Keratinocyte (primary cell): ENCODE data around the gene SLC13A5. TPM values are rescaled to one million over a fixed set of nuclear protein-coding genes. Genes with fewer than 3 reads are reported as not detected.
A peak's percentile ranks its signal among the peaks of the same experiment; 100 is the strongest.

ENCODE experiments used
- DNase-seq: peaks from one replicate; pipeline ENCODE4 v3.0.0-alpha.2; 2011; ENCODE audit warnings: low read depth, missing footprints, low spot score
- FAIRE-seq: peaks from 2 replicates; lab custom pipeline; 2011; peaks lifted over from hg19 to GRCh38; lab: Jason Lieb, UNC
- H2AFZ ChIP-seq: 2 replicates; pipeline ENCODE4 v1.6.0; 2012; ENCODE audit warnings: low read length, control low read depth, inconsistent platforms; ENCODE audit not compliant: control insufficient read depth
- H3K27ac ChIP-seq: 2 replicates; pipeline ENCODE4 v1.5.1; 2011; ENCODE audit warnings: low read length; ENCODE audit not compliant: control insufficient read depth, insufficient read depth
- H3K27me3 ChIP-seq: 3 replicates; pipeline ENCODE4 v1.6.0; 2011; ENCODE audit warnings: low read length; ENCODE audit not compliant: control insufficient read depth, insufficient read depth; ENCODE audit errors: extremely low read depth
- H3K36me3 ChIP-seq, 2 experiments: 2 replicates in 1 of 2; 3 replicates in 1 of 2; pipeline ENCODE4 v1.5.1; 2011; ENCODE audit warnings: low read length in 2 of 2, mild to moderate bottlenecking in 1 of 2; ENCODE audit not compliant: control insufficient read depth in 2 of 2, insufficient read depth in 2 of 2; ENCODE audit errors: extremely low read depth in 1 of 2
- H3K4me1 ChIP-seq: 3 replicates; pipeline ENCODE4 v1.5.1; 2011; ENCODE audit warnings: low read length; ENCODE audit not compliant: control insufficient read depth, insufficient read depth; ENCODE audit errors: extremely low read depth
- H3K4me2 ChIP-seq: 3 replicates; pipeline ENCODE4 v1.6.0; 2011; ENCODE audit warnings: low read depth, low read length; ENCODE audit not compliant: control insufficient read depth, insufficient read depth; ENCODE audit errors: extremely low read depth
- H3K4me3 ChIP-seq, 3 experiments: fragments of 200-600 bp in 1 of 3; sonication (generic) in 1 of 3; 2 replicates in 2 of 3; 3 replicates in 1 of 3; pipeline ENCODE4 v1.5.1; 2011 to 2016; ENCODE audit warnings: low read length in 3 of 3, mild to moderate bottlenecking in 3 of 3, control low read depth in 2 of 3, inconsistent platforms in 1 of 3, low read depth in 1 of 3, mixed read lengths in 1 of 3, mixed run types in 1 of 3, moderate library complexity in 1 of 3; ENCODE audit not compliant: control insufficient read depth in 2 of 3, insufficient read depth in 2 of 3; ENCODE audit errors: extremely low read depth in 1 of 3
- H3K79me2 ChIP-seq: 2 replicates; pipeline ENCODE4 v1.6.0; 2012; ENCODE audit warnings: low read length; ENCODE audit not compliant: control insufficient read depth, insufficient read depth
- H3K9ac ChIP-seq: 3 replicates; pipeline ENCODE4 v1.6.0; 2011; ENCODE audit warnings: low read length; ENCODE audit not compliant: control insufficient read depth, insufficient read depth; ENCODE audit errors: extremely low read depth
- H3K9me1 ChIP-seq: 3 replicates; pipeline ENCODE4 v1.6.0; 2011; ENCODE audit warnings: low read length; ENCODE audit not compliant: control insufficient read depth, insufficient read depth; ENCODE audit errors: extremely low read depth
- H3K9me3 ChIP-seq: 2 replicates; pipeline ENCODE4 v1.5.1; 2012; ENCODE audit warnings: low read depth, low read length; ENCODE audit not compliant: control insufficient read depth
- H4K20me1 ChIP-seq: 3 replicates; pipeline ENCODE4 v1.6.0; 2011; ENCODE audit warnings: low read length; ENCODE audit not compliant: control insufficient read depth, insufficient read depth; ENCODE audit errors: extremely low read depth
- EZH2 ChIP-seq: IDR thresholded peaks from one replicate; pipeline ENCODE4 v1.6.1; 2012; ENCODE audit warnings: inconsistent platforms, mild to moderate bottlenecking, low read length, moderate library complexity
- dilution Hi-C: fragments of 300-500 bp; cut with MboI; formaldehyde crosslinking; loops from one replicate; pipeline ENCODE4 v1.7.0; 2020; ENCODE audit warnings: low sequenced_read_pairs; ENCODE audit not compliant: extremely low pct_ligation_motif_present
- polyA plus RNA-seq, 5 experiments: library from polyadenylated mRNA; depleted of rRNA in 3 of 5; stranded (reverse) in 3 of 5; stranded (forward) in 1 of 5; unstranded in 1 of 5; fragments of >200 nt; gene quantifications; 1 replicate in 1 of 5; 2 replicates in 3 of 5; 3 replicates in 1 of 5; pipeline versions ENCODE4 v1.2.1 to v1.2.3, GENCODE V29; 2011 to 2012; ENCODE audit warnings: missing spikeins in 2 of 5, low read depth in 1 of 5, low replicate concordance in 1 of 5
- TF ChIP-seq, protein P1 (sequence below), 3 experiments: IDR thresholded peaks in 1 of 3; conservative IDR thresholded peaks in 1 of 3; optimal IDR thresholded peaks in 1 of 3; 2 replicates in 2 of 3; 3 replicates in 1 of 3; pipeline versions ENCODE3 to v1.5.1; 2011; ENCODE audit warnings: low read length in 3 of 3, mild to moderate bottlenecking in 3 of 3, moderate library complexity in 2 of 3, control low read depth in 1 of 3, inconsistent platforms in 1 of 3; ENCODE audit not compliant: insufficient read depth in 2 of 3; ENCODE audit errors: extremely low read depth in 1 of 3

SLC13A5 gene
- polyA plus RNA-seq, 1 donor (not counting 4 experiments of a cell fraction or from before 2014, with no cell fraction given), result 0.14 TPM

DNA sequence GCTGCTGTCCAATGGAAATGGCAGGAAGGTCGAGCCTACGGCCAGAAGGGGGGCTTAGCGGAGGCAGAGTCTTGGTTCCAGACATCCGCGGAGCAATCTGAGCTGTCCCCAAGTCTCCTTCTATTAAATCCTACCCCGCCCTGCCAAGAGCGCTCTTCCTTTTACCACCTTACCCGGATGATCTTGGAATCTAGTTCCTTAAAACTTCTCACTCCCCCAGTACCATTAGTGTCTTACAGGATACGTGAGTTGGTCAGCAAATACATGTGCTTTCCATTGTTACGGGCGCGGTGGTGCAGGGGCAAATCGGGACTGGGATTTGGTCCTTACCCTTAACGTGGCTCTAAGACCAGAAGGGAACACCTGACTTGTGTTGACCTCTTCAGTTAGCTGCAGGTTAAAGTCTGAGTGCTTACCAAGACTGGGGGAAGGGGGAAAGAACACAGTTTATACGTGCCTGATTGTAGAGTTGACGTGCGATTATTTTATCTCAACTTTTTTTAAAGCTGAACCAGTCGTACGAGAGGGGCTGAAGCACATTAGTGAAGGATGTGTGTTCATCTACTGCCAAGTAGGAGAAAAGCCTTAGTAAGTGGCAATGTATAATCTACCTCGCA is 71.8 kb downstream of the SLC13A5 start:
- Histone ChIP-seq H3K27me3 (no peaks in the 10 kb centered on the region), H3K9ac (peak overlapping the region; percentile 82), H2AFZ (no peak overlapping the region), H3K27ac (peak overlapping the region; percentile 76), H3K9me1 (peaks cover 3% of the 10 kb centered on the region), H3K4me2 (peak overlapping the region; percentile 89), H3K79me2 (peaks cover 69% of the 10 kb centered on the region), H4K20me1 (no peaks in the 10 kb centered on the region), H3K4me1 (peaks cover 38% of the 10 kb centered on the region), H3K36me3 (peaks cover 4 to 17% of the 10 kb centered on the region in 2 experiments), H3K4me3 (peak overlapping the region; percentile 76 to 89 (median 85)), H3K9me3 (no peaks in the 10 kb centered on the region)
- no peak for TF ChIP-seq EZH2
- TF ChIP-seq, protein P1, sequence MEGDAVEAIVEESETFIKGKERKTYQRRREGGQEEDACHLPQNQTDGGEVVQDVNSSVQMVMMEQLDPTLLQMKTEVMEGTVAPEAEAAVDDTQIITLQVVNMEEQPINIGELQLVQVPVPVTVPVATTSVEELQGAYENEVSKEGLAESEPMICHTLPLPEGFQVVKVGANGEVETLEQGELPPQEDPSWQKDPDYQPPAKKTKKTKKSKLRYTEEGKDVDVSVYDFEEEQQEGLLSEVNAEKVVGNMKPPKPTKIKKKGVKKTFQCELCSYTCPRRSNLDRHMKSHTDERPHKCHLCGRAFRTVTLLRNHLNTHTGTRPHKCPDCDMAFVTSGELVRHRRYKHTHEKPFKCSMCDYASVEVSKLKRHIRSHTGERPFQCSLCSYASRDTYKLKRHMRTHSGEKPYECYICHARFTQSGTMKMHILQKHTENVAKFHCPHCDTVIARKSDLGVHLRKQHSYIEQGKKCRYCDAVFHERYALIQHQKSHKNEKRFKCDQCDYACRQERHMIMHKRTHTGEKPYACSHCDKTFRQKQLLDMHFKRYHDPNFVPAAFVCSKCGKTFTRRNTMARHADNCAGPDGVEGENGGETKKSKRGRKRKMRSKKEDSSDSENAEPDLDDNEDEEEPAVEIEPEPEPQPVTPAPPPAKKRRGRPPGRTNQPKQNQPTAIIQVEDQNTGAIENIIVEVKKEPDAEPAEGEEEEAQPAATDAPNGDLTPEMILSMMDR (optimal IDR thresholded peaks at IDR 0.05 in 1 of 3, IDR thresholded peaks at IDR 0.05 in 1 of 3, conservative IDR thresholded peaks at IDR 0.05 in 1 of 3; ENCODE audit: extremely low read depth in 1 of 3, insufficient read depth in 2 of 3, low read length in 3 of 3), result no peak
- FAIRE-seq (peak; percentile 84), DNase-seq (no peak)
- dilution Hi-C loops, result no loop called here

DNA sequence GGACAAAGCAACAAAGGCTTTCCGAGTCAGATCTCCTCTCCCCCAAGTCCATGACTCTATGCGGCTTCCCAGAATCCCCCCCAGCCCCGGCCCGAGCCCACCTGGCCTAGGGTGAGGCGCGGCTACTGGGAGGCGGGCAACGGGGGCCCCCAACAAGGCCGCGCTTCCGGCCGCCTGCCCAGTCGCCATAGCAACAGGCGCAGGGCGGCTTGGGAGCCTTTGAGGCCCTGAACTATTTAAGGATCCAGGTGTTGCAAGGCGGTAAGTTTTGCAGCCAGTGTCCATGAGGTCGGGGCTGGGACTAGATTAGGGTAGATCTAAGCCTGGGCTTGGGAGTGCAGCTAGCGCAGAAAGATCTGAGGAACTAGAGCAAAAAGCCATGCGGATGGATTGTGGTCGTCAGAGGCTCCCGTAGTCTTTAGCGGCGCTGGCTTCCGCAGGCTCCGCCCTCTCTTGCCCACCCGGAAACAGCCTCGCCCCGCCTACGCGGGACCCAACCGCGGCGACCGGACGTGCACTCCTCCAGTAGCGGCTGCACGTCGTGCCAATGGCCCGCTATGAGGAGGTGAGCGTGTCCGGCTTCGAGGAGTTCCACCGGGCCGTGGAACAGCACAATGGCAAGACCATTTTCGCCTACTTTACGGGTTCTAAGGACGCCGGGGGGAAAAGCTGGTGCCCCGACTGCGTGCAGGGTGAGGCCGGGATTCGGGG is 72.5 kb downstream of the SLC13A5 start, which contains the start of the genes KIAA0753 and TXNDC17:
Gene KIAA0753, minus strand, starts transcription at position 176 of the 711 bp plus-strand sequence. CDS start 5,608 bp downstream, outside the sequence.
Gene TXNDC17, plus strand, starts transcription at position 525 of the 711 bp plus-strand sequence. Its CDS starts 23 bp downstream, at position 548.
- FAIRE-seq, result peak; percentile 85
- Histone ChIP-seq H3K27ac (peak within 1 kb of the TSS; percentile 76), H3K79me2 (peaks cover 63% of the 10 kb centered on the region), H3K9me3 (no peaks in the 10 kb centered on the region), H3K4me3 (peak within 1 kb of the TSS; percentile 76 to 89 (median 85)), H3K9me1 (peaks cover 3% of the 10 kb centered on the region), H4K20me1 (no peaks in the 10 kb centered on the region), H3K4me1 (peaks cover 40% of the 10 kb centered on the region), H3K4me2 (peak within 1 kb of the TSS; percentile 97), H3K27me3 (no peaks in the 10 kb centered on the region), H2AFZ (peak within 1 kb of the TSS; percentile 83), H3K9ac (peak within 1 kb of the TSS; percentile 82), H3K36me3 (peaks cover 2 to 14% of the 10 kb centered on the region in 2 experiments)
- peak; percentile 58 for DNase-seq
- TF ChIP-seq EZH2, result no peak
- dilution Hi-C loops, result no loop called here
